ENCODE measurements around the gene CDK19.

DNA sequence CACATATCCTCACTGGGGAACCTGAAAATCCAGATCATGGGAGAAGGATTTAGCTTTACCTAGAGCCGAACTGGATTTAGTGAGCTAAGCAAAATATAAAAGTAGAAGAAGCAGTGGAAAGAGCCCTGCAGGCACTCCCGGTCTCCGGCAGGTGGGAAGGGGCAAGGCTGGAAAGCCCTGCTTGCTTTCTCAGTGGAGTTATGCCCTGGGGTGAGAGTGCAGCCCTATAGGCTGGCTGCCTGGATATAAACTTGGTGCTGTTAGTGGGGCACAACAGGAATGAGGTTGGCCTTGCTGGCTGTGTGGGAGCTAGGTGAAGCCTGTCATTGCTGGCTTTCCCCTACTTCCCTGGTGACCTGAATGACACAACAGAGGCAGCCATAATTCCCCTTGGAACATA lies 122.0 kb downstream of the CDK19 start:
- TF ChIP-seq, protein P1, sequence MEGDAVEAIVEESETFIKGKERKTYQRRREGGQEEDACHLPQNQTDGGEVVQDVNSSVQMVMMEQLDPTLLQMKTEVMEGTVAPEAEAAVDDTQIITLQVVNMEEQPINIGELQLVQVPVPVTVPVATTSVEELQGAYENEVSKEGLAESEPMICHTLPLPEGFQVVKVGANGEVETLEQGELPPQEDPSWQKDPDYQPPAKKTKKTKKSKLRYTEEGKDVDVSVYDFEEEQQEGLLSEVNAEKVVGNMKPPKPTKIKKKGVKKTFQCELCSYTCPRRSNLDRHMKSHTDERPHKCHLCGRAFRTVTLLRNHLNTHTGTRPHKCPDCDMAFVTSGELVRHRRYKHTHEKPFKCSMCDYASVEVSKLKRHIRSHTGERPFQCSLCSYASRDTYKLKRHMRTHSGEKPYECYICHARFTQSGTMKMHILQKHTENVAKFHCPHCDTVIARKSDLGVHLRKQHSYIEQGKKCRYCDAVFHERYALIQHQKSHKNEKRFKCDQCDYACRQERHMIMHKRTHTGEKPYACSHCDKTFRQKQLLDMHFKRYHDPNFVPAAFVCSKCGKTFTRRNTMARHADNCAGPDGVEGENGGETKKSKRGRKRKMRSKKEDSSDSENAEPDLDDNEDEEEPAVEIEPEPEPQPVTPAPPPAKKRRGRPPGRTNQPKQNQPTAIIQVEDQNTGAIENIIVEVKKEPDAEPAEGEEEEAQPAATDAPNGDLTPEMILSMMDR (IDR thresholded peaks at IDR 0.05), result no peak
- no peak for TF ChIP-seq POLR2A (IDR thresholded peaks at IDR 0.05)

All from right lobe of liver (tissue), 4 donors.